LNCaP clone FGC (cell line): ENCODE results near the gene TBC1D2.
"Not testable (repeated sequence)": the region's sequence is repeated elsewhere in the genome, so short reads cannot be mapped to it uniquely, and the experiment has no call there.

ENCODE experiments used
- DNase-seq: peaks from one replicate; pipeline ENCODE4 v3.0.0-alpha.2; 2011; ENCODE audit warnings: low read depth
- H3K4me3 ChIP-seq: 2 replicates; pipeline ENCODE4 v1.5.1; 2011; ENCODE audit warnings: mild to moderate bottlenecking, low read depth, low read length, control low read depth
- TF ChIP-seq, protein P1 (sequence below): IDR thresholded peaks from 2 replicates; pipeline ENCODE4 v1.5.1; 2012; ENCODE audit warnings: mild to moderate bottlenecking; ENCODE audit not compliant: control insufficient read depth, insufficient read depth; ENCODE audit errors: extremely low read depth

TBC1D2 gene

DNA sequence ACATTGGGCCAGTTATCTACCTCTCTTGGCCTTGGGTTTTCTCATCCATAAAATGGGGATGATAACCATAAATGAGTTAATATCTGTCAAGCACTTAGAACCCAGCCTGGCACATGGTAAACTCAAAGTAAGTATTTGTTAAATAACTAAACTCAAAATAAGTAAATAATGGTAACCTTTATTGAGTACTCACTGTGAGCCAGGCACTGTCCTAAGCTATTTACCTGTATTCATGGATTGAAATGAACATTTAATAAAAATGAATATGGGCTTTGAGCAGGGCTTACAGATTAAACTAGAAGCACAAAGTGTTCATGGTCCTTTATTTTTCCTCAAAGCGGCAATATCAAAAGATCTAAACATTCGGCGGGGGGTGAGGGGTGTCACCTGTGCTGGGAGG, 79.7 kb downstream of the TBC1D2 start:
- H3K4me3 ChIP-seq: no peak overlapping the region
- TF ChIP-seq, protein P1, sequence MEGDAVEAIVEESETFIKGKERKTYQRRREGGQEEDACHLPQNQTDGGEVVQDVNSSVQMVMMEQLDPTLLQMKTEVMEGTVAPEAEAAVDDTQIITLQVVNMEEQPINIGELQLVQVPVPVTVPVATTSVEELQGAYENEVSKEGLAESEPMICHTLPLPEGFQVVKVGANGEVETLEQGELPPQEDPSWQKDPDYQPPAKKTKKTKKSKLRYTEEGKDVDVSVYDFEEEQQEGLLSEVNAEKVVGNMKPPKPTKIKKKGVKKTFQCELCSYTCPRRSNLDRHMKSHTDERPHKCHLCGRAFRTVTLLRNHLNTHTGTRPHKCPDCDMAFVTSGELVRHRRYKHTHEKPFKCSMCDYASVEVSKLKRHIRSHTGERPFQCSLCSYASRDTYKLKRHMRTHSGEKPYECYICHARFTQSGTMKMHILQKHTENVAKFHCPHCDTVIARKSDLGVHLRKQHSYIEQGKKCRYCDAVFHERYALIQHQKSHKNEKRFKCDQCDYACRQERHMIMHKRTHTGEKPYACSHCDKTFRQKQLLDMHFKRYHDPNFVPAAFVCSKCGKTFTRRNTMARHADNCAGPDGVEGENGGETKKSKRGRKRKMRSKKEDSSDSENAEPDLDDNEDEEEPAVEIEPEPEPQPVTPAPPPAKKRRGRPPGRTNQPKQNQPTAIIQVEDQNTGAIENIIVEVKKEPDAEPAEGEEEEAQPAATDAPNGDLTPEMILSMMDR: no peak
- peak; percentile 73 for DNase-seq

GRCh38 chr9:98175028-98175569, 80.3 kb downstream of the TBC1D2 start:
- TF ChIP-seq, protein P1: no peak
- DNase-seq: no peak
- no peak overlapping the region for H3K4me3 ChIP-seq

DNA sequence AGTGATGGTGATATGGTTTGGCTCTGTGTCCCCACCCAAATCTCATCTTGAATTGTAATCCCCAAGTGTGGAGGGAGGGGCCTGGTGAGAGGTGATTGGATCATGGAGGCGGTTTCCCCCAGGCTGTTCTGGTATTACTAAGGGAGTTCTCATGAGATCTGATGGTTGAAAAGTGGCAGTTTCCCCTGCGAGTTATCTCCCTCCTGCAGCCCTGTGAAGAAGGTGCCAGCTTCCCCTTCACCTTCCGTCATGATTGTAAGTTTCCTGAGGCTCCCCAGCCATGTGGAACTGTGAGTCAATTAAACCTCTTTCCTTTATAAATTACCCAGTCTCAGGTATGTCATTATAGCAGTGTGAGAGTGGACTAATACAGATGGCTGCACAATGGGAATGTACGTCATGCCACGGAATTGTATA, 80.9 kb downstream of the TBC1D2 start:
- not testable (repeated sequence) for H3K4me3 ChIP-seq, DNase-seq

- TF ChIP-seq, protein P1: no peak
- no peak overlapping the region for H3K4me3 ChIP-seq
- no peak for DNase-seq
These were observed 82.3 kb downstream of the TBC1D2 start for GRCh38 chr9:98173181-98173580.

DNA sequence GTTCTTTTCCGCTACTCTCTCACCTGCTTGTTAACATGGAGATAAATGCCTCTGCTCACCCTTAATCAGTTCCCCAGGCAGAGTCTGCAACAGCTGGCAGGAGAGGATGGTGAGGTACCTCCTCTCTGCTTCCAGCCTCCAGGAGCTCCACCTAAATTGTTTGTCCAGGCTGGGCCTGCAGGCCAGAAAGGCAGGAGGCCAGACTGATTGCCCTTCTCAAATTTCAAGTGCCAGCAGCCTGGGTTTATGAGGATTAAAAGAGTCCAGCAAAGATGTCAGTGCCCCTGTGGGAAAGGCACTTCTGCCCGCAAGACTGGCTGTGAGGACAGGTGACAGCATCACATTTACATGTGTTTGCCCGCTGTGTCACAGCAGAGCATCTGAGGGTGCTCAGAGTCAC, 82.8 kb downstream of the TBC1D2 start:
- TF ChIP-seq, protein P1: no peak
- peak; percentile 97 for DNase-seq
- no peak overlapping the region for H3K4me3 ChIP-seq

GRCh38 chr9:98171176-98171925, 84.1 kb downstream of the TBC1D2 start:
- no peak for DNase-seq
- H3K4me3 ChIP-seq: no peak overlapping the region
- TF ChIP-seq, protein P1: no peak

DNA sequence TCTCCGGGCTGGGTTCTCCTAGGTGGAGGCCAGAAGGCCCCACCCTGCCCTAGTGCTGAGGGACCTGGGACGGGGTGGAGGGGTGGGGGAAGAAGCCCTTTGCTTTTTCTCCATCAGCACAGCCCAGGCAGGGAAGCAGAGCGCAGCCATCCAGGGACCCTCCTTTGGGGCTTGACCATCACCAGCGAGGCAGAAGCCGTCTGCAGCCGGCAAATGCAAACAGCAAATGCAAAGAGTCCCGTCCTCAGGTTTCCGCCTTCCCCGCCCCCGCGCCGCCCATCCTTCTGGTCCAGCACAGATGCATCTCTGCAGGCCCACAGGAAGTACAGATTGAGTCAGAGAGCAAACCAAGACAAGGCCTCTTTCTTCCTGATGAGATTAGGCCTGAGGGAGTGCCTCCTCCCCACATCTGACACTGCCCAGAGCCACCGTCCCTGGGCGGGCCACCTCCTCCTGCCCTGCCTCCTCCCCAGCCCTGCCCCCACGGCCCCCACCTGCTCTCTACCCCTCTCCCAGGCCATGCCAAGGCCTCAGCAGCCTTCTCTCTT, 86.4 kb downstream of the TBC1D2 start:
- TF ChIP-seq, protein P1: no peak
- no peak for DNase-seq
- no peak overlapping the region for H3K4me3 ChIP-seq
